OCI-M1 (cell line): ENCODE measurements around the gene CRLF2.
"Not testable (repeated sequence)": the region's sequence is repeated elsewhere in the genome, so short reads cannot be mapped to it uniquely, and the experiment has no call there.

ENCODE experiments used
- DNase-seq: peaks from one replicate; lab custom pipeline; 2025; lab: John Stamatoyannopoulos, UW

CRLF2 gene

DNA sequence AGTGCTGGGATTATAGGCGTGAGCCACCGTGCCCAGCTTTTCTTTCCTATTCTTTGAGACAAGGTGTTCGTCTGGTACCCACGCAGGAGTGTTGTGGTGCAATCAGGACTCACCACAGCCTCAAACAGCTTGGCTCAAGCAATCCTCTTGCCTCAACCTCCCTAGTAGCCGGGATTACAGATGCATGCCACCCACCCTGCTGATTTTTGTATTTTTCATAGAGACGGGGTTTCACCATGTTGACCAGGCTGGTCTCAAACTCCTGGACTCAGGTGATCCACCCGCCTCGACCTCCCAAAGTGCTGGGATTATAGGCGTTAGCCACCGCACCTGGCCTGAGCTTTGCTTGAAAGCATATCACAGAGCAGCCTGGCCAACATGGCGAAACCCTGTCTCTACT, 1.5 kb upstream of the CRLF2 start:
- DNase-seq, result no peak

GRCh38 chrX:1210844-1211243, 1.6 kb downstream of the CRLF2 start:
- no peak for DNase-seq

DNA sequence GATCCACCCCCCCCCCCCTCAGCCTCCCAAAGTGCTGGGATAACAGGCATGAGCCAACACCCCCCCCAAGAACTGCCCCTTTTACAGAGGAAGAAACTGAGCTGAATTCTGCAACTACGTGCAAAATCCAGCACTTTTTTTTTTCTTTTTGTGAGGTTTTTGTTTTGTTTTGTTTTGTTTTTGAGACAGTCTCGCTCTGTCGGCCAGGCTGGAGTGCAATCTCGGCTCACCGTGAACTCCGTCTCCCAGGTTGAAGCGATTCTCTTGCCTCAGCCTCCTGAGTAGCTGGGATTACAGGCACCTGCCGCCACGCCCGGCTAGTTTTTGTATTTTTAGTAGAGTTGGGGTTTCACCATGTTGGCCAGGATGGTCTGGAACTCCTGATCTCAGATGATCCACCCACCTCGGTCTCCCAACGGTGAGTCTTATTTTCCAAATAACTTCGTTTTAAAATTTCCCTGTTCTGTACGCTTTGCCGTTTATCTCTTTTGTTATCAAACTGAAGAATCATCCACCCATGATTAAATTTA, 4.9 kb downstream of the CRLF2 start:
- DNase-seq, result no peak

- no peak for DNase-seq
These were observed 6.5 kb downstream of the CRLF2 start for GRCh38 chrX:1205681-1206611.

- DNase-seq, result no peak
These were observed 10.2 kb downstream of the CRLF2 start for GRCh38 chrX:1202251-1202650.

- no peak for DNase-seq
These were observed 16.0 kb downstream of the CRLF2 start for GRCh38 chrX:1196436-1196835.

GRCh38 chrX:1192196-1192595, 20.3 kb downstream of the CRLF2 start:
- not testable (repeated sequence) for DNase-seq

DNA sequence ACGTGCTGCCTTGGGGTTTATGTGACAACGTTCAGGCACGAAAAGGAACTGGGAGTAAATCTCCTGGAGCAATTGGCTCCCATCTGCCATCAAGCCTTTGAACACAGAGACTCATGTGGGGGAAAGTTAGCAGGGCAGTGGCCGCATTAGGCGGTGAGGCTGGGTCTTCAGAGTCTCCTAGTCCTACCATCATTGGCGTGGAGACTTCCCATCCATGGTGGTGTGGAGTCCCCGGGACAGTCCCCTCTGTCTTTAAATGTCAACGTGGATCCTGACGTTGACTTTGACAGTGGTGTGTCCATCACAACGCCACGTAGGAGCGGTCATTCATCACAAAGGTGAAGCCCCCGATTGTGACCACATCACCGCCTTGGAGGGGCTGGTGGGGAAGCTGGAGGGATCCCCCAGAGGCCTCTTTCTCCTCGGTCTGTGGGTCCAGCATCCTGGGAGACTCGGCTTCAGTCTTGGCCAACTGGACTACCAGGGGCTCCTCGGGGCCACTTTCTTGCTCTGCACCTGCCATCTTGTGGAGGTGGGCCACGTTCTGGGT, 21.8 kb downstream of the CRLF2 start:
- DNase-seq, result no peak

- no peak for DNase-seq
These were observed 26.9 kb downstream of the CRLF2 start for GRCh38 chrX:1185561-1185960.

GRCh38 chrX:1182211-1182610, 30.2 kb downstream of the CRLF2 start:
- no peak for DNase-seq

GRCh38 chrX:1181661-1182060, 30.8 kb downstream of the CRLF2 start:
- not testable (repeated sequence) for DNase-seq

GRCh38 chrX:1181170-1181569, 31.3 kb downstream of the CRLF2 start:
- DNase-seq, result no peak

- no peak for DNase-seq
These were observed 33.8 kb downstream of the CRLF2 start for GRCh38 chrX:1178580-1179057.

- not testable (repeated sequence) for DNase-seq
These were observed 35.7 kb downstream of the CRLF2 start for GRCh38 chrX:1176531-1177320.

- not testable (repeated sequence) for DNase-seq
These were observed 37.6 kb downstream of the CRLF2 start for GRCh38 chrX:1174609-1175545.

GRCh38 chrX:1173435-1173834, 39.0 kb downstream of the CRLF2 start:
- DNase-seq, result not testable (repeated sequence)

- no peak for DNase-seq
These were observed 40.0 kb downstream of the CRLF2 start for GRCh38 chrX:1172496-1172895.

DNA sequence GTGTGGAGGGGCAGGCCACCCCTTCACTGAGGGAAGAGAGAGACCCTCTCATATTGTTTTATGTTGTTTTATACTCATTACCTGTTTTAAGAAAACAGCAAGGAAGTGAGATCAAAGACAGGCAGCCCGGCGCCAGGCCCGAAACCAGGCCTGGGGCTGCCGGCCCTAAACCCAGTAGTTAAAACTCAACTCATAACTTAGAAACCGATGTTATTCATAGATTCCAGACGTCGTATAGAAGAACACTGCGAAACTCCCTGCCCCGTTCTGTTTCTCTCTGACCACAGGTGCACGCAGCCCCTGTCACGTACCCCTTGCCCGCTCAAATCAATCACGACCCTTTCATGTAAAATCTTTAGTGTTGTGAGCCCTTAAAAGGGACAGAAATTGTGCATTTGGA, 40.5 kb downstream of the CRLF2 start:
- not testable (repeated sequence) for DNase-seq

DNA sequence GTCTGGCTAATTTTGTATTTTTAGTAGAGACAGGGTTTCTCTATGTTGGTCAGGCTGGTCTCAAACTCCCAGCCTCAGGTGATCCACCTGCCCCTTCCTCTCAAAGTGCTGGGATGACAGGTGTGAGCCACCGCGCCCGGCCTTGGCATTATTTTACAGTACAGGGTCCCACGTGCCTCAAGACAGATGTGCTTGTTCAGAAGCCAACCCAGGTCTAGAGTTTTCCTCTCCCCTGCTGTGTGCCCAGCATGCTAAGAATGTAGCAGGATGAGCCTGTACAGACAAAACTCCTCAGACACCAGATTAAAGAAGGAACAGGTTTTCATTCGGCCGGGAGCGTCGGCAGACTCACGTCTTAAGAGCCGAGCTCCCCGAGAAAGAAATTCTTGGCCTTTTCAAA, 42.2 kb downstream of the CRLF2 start:
- DNase-seq, result no peak

DNA sequence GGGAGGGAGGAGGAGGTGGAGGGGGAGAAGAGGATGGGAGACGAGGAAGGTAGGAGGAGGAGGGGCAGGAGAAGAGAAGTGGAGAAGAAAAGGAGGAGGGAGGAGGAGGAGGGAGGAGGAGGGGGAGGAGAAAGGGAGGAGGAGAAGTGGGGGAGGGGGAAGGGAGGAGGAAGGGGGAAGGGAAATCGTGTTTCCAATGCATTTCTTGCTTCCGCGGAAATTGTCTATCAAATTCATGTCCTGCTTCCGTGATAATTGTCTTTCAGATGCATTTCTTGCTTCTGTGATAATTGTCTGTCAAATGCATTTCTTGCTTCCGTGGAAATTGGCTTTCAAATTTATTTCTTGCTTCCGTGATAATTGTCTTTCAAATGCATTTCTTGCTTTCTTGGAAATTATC, 43.3 kb downstream of the CRLF2 start:
- DNase-seq, result no peak

DNA sequence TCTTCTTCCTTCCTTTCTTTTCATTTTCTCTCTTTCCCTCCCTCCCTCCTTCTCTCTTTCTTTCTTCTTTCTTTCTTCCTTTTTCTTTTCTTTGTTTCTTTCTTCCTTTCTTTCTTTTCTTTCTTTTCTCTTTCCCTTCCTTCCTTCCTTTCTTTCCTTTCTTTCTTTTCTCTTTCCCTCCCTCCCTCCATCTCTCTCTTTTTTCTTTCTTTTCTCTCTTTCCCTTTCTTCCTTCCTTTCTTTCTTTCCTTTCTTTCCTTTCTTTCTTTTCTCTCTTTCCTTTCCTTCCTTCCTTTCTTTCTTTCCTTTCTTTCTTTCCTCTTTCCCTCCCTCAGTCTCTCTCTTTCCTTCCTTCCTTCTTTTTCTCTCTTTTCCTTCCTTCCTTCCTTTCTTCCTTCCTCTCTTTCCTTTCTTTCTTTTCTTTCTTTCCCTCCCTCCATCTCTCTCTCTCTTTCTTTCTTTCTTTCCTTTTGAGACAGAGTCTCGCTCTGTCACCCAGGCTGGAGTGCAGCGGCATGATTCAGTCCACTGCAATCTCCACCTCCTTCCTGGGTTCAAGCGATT, 44.4 kb downstream of the CRLF2 start:
- DNase-seq, result no peak
